GM12873 (cell line): ENCODE results near the gene TAB3.

Experiments
- TF ChIP-seq, protein P1 (sequence below): IDR thresholded peaks from 2 replicates; pipeline ENCODE4 v1.5.1; 2012; ENCODE audit warnings: low read depth, mild to moderate bottlenecking, moderate library complexity, low read length, control low read depth; ENCODE audit not compliant: insufficient read depth; ENCODE audit errors: missing control alignments

TAB3 gene

DNA sequence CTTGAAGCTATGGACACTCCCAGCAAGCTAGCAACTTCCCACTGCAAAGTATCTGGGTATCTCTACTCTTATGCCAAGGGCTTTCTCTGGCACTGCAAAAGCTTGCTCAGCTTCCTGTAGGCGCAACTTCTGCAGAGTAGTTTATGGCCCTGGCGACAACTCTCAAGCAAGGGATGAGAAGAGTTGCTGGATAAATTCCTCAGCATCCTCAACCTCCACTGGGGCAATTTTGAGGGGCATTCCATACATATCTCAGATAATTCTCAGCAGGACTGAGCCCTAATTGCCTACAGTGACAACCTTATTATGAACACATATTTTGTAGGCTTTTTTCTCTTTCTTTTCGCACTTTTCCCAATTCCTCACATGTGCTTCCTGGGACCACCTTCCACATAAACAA lies 31.2 kb upstream of the TAB3 start:
- TF ChIP-seq, protein P1, sequence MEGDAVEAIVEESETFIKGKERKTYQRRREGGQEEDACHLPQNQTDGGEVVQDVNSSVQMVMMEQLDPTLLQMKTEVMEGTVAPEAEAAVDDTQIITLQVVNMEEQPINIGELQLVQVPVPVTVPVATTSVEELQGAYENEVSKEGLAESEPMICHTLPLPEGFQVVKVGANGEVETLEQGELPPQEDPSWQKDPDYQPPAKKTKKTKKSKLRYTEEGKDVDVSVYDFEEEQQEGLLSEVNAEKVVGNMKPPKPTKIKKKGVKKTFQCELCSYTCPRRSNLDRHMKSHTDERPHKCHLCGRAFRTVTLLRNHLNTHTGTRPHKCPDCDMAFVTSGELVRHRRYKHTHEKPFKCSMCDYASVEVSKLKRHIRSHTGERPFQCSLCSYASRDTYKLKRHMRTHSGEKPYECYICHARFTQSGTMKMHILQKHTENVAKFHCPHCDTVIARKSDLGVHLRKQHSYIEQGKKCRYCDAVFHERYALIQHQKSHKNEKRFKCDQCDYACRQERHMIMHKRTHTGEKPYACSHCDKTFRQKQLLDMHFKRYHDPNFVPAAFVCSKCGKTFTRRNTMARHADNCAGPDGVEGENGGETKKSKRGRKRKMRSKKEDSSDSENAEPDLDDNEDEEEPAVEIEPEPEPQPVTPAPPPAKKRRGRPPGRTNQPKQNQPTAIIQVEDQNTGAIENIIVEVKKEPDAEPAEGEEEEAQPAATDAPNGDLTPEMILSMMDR: no peak

DNA sequence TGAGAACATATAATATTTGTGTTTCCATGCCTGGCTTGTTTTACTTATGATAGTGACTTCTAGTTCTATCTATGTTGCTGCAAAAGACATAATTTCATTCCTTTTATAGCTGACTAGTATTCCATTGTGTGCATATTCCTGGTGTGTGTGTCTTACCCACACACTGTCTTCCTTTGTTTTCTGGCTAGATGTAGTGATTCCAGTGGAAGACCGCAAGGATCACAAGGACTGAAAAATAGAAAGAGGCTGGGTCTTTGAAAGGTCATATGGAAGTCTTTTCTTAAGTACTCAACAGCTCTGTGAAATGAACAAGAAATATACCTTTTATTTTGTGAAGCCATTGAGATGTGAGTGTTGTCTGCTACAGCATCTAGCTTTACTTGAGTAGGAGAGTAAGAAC lies 29.4 kb upstream of the TAB3 start:
- TF ChIP-seq, protein P1: no peak

DNA sequence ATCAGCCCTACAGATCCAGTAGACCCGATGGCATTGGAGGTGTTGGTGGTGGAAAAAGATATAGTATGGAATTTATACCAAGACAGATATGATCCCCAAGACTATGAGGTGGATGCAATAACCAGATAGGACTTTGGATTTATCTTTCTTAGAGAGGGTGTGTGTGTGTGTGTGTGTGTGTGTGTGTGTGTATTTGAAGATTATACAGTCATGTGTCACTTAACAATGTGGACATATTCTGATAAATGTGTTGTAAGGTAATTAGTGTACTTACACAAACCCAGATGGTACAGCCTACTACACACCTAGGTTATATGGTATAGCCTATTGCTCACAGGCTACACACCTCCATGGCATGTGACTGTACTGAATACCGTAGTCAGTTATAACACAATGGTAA lies 24.4 kb upstream of the TAB3 start:
- TF ChIP-seq, protein P1: no peak

DNA sequence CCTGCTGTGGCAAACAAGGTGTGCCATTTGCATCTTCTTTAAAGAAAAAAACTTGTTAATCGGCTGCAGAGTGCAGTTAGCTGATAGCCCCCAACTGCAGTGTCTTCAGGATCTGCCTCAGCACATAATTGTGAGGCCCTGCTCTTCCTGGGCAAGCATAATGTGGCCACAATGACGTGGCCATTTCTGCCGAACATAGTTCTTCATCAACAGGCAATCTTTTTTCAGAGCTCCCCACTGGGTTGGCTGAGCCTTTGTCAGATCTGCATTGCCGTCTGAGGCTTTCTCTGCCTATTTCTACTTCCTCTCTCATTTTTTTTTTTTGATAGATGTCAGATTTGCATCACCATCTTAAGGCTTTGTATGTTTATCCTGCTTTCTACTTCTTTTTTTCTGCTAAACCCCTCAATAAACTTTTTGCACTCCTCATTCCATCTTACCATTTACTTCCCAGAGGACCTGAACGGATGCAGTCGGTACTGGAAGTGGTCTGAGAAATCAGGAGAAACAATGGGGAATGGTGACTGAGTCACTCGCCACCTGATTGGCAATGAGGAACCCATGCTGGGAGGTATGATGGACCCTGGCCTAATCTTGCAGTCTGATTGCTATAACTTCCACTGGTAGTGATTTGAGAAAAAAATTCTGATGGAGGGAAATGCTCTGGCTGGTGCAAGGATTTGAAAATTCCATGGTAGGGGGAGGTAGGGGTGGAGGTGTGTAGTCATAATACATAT lies 21.2 kb upstream of the TAB3 start:
- TF ChIP-seq, protein P1: no peak

DNA sequence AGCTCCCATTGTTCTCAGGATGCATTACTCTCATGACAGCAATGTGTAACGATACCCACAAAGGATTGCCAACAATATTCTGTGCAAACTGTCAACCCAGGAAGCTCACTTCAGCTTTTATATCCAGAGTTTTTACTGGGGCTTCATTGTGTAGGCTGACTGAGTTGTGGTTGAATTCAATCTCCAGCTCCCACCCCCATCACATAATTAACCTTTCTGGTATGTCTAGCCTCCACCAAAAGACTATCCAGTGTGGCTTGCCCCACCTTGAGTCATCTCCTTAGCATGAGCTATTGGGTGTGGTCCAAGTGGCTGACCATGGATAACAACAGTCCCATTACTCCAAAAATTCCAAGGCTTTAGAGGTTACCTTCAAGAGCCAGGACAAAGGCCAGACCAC lies 17.7 kb upstream of the TAB3 start:
- TF ChIP-seq, protein P1: no peak

DNA sequence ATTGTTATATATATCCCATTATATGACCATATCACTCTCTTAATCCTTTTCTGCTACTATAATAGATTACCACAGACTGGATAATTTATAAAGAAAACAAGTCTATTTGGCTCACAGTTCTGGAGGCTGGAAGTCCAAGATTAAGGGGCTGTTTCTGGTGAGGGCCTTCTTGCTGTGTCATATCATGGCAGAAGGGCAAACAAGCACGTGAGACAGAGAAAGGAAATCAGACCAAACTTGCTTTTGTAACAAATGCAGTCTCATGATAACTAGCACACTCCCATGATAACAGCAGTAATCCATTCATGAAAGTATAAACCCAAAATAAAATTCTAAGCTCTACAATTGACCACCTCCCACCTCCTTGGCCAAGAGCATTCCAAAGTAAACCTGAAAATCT lies 16.3 kb upstream of the TAB3 start:
- TF ChIP-seq, protein P1: no peak

DNA sequence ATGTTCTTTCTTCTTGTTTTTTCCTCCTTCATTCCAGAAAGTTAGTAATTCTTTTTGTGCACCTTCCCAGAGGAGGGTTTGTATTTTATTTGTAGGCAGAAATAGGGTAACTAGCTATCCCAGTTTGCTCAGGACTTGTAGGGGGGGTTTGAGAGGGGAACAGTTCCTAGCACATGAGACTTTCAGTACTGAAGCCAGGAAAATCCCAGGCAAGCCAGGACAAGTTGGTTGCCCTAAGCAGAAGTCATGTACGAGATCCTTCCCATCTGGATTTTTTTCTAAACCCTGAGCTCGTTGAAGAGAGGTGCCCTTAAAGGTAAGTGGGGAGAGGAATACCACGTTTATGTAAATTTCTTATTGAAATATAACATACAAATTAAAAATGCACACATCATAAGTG lies 15.6 kb upstream of the TAB3 start:
- TF ChIP-seq, protein P1: no peak
